K562 (cell line): ENCODE data around the gene NPAS3. TPM values are rescaled to one million over a fixed set of nuclear protein-coding genes. Genes with fewer than 3 reads are reported as not detected.

ENCODE experiments used
- ATAC-seq: fragments of 200-7000 bp; cut with Tn5 transposase; 3 replicates; pipeline ENCODE4 v1.9.1; 2020; ENCODE audit warnings: moderate library complexity
- BruUV-seq: library from RNA; stranded (reverse); fragments of 400-500 nt; replicated peaks from 2 replicates; lab custom pipeline; 2021; lab: Mats Ljungman, UMichigan
- CTCF ChIA-PET: fragments of 300-600 bp; formaldehyde crosslinking; extraction: SDS; loops from one replicate; lab custom pipeline; 2021; ENCODE audit warnings: low intra/inter-chr PET ratio; lab: Yijun Ruan, JAX
- POLR2A ChIA-PET: fragments of 300-600, 350-650 bp; sonication (Branson Sonifier 250); formaldehyde crosslinking; extraction: SDS; loops from one replicate; lab custom pipeline; 2021; ENCODE audit warnings: antibody characterized with exemption, inconsistent platforms; lab: Yijun Ruan, JAX
- DNase-seq, 4 experiments: peaks; one replicate each; pipeline versions ENCODE4 v3.0.0 to v3.0.0-alpha.2; 2011 to 2018; ENCODE audit warnings: low spot score in 3 of 4, mixed read lengths in 3 of 4; ENCODE audit errors: extremely low read depth in 1 of 4
- FAIRE-seq: peaks from 2 replicates; lab custom pipeline; 2011; peaks lifted over from hg19 to GRCh38; lab: Jason Lieb, UNC
- H2AFZ ChIP-seq: 2 replicates; pipeline ENCODE4 v1.6.0; 2011; ENCODE audit warnings: low read depth, low read length, control low read depth, inconsistent platforms
- H3K27ac ChIP-seq: fragments of 200-600 bp; 3 replicates; pipeline ENCODE4 v1.8.0; 2011; ENCODE audit warnings: low read depth, mild to moderate bottlenecking, control low read depth, inconsistent platforms, low read length, moderate library complexity, mixed read lengths; ENCODE audit errors: extremely low read depth
- H3K27me3 ChIP-seq, 2 experiments: fragments of 300-600 bp in 1 of 2; 2 replicates in 1 of 2; 3 replicates in 1 of 2; pipeline versions ENCODE4 v1.6.0 to v1.8.0; 2011; ENCODE audit warnings: inconsistent platforms in 2 of 2, low read length in 2 of 2, mild to moderate bottlenecking in 1 of 2, mixed read lengths in 1 of 2, moderate library complexity in 1 of 2; ENCODE audit not compliant: control insufficient read depth in 2 of 2, insufficient read depth in 2 of 2
- H3K36me3 ChIP-seq: fragments of 300-600 bp; 3 replicates; pipeline ENCODE4 v1.8.0; 2011; ENCODE audit warnings: mild to moderate bottlenecking, low read length, inconsistent platforms; ENCODE audit not compliant: control insufficient read depth, insufficient read depth
- H3K4me1 ChIP-seq, 2 experiments: fragments of 200-600 bp in 1 of 2; replicated peaks in 1 of 2; 2 replicates in 1 of 2; 3 replicates in 1 of 2; pipeline versions ENCODE4 v1.5.1 to v1.8.0; 2011; ENCODE audit warnings: inconsistent platforms in 2 of 2, low read length in 2 of 2, mild to moderate bottlenecking in 1 of 2, mixed read lengths in 1 of 2, moderate library complexity in 1 of 2; ENCODE audit not compliant: control insufficient read depth in 2 of 2, insufficient read depth in 2 of 2
- H3K4me2 ChIP-seq: 2 replicates; pipeline ENCODE4 v1.6.1; 2011; ENCODE audit warnings: low read length, control low read depth, inconsistent platforms, mixed read lengths; ENCODE audit not compliant: insufficient read depth
- H3K4me3 ChIP-seq: fragments of 200-600 bp; sonication (generic), shearing (Covaris generic); 2 replicates; pipeline ENCODE4 v1.5.1; 2016; ENCODE audit warnings: control low read depth, inconsistent platforms
- H3K79me2 ChIP-seq: fragments of 200-600 bp; 3 replicates; pipeline ENCODE4 v1.8.0; 2011; ENCODE audit warnings: low read length, inconsistent platforms; ENCODE audit not compliant: control insufficient read depth, insufficient read depth
- H3K9ac ChIP-seq, 2 experiments: 2 replicates each; pipeline versions ENCODE4 v1.6.0 to v1.6.1; 2011; ENCODE audit warnings: low read depth in 2 of 2, low read length in 2 of 2, control low read depth in 1 of 2, inconsistent platforms in 1 of 2, mild to moderate bottlenecking in 1 of 2, mixed read lengths in 1 of 2; ENCODE audit not compliant: insufficient read depth in 1 of 2
- H3K9me1 ChIP-seq: one replicate; pipeline ENCODE4 v1.6.0; 2011; ENCODE audit warnings: inconsistent platforms, mild to moderate bottlenecking, low read length, moderate library complexity; ENCODE audit not compliant: control insufficient read depth, insufficient read depth
- H3K9me3 ChIP-seq: replicated peaks from 2 replicates; pipeline ENCODE4 v1.5.1; 2011; ENCODE audit warnings: low read depth, low read length, inconsistent platforms; ENCODE audit not compliant: control insufficient read depth, insufficient read depth
- H4K20me1 ChIP-seq: replicated peaks from 2 replicates; pipeline ENCODE4 v1.6.1; 2011; ENCODE audit warnings: low read length, inconsistent platforms, mixed read lengths; ENCODE audit not compliant: control insufficient read depth, insufficient read depth
- E2F6 ChIP-seq, 2 experiments: IDR thresholded peaks; 2 replicates each; pipeline ENCODE4 v1.6.1; 2011; ENCODE audit warnings: borderline replicate concordance in 1 of 2, control low read depth in 1 of 2, low read depth in 1 of 2, low read length in 1 of 2, mild to moderate bottlenecking in 1 of 2, mixed read lengths in 1 of 2, moderate library complexity in 1 of 2; ENCODE audit not compliant: insufficient read depth in 1 of 2, insufficient read length in 1 of 2, poor library complexity in 1 of 2, severe bottlenecking in 1 of 2; ENCODE audit errors: extremely low read depth in 1 of 2
- ELF1 ChIP-seq: fragments of 200-800 bp; sonication (Bioruptor generic); IDR thresholded peaks from 2 replicates; pipeline ENCODE4 v1.6.1; 2016; ENCODE audit warnings: missing genetic modification characterization, missing compliant biosample characterization
- HNRNPK ChIP-seq: fragments of 200-400 bp; formaldehyde crosslinking; IDR thresholded peaks from one replicate; pipeline ENCODE4 v1.6.1; 2018; ENCODE audit warnings: mild to moderate bottlenecking, low read depth, low read length; ENCODE audit not compliant: poor library complexity, severe bottlenecking
- HNRNPUL1 ChIP-seq: fragments of 200-400 bp; formaldehyde crosslinking; IDR thresholded peaks from 2 replicates; pipeline ENCODE4 v1.6.1; 2017; ENCODE audit warnings: low read length
- IRF2 ChIP-seq: sonication (generic); formaldehyde crosslinking; IDR thresholded peaks from 2 replicates; pipeline ENCODE4 v1.8.1; 2022; ENCODE audit warnings: mild to moderate bottlenecking, missing genetic modification reagents
- MYBL2 ChIP-seq, 2 experiments: fragments of 450-650 bp in 1 of 2; sonication (generic) in 1 of 2; formaldehyde crosslinking in 1 of 2; IDR thresholded peaks; 2 replicates each; pipeline versions ENCODE4 v1.6.1 to v1.8.1; 2017 to 2022; ENCODE audit warnings: borderline replicate concordance in 1 of 2, inconsistent platforms in 1 of 2, low read depth in 1 of 2, mild to moderate bottlenecking in 1 of 2, missing genetic modification reagents in 1 of 2, moderate library complexity in 1 of 2
- MYNN ChIP-seq, 2 experiments: sonication (generic); formaldehyde crosslinking in 1 of 2; IDR thresholded peaks; 2 replicates each; pipeline versions ENCODE4 v1.5.0 to v1.6.1; 2016 to 2020; ENCODE audit warnings: antibody characterized with exemption in 1 of 2, missing genetic modification reagents in 1 of 2
- RFX7 ChIP-seq: fragments of 250-450 bp; sonication (Bioruptor Pico); IDR thresholded peaks from 2 replicates; pipeline ENCODE4 v1.5.1; 2021; ENCODE audit warnings: mild to moderate bottlenecking
- SP2 ChIP-seq: IDR thresholded peaks from 2 replicates; pipeline ENCODE4 v1.6.1; 2011; ENCODE audit warnings: mild to moderate bottlenecking, low read depth, low read length, moderate library complexity; ENCODE audit not compliant: poor library complexity, severe bottlenecking; ENCODE audit errors: extremely low read depth
- TCF3 ChIP-seq: sonication (generic); formaldehyde crosslinking; IDR thresholded peaks from 2 replicates; pipeline ENCODE4 v1.4.0; 2020; ENCODE audit warnings: mild to moderate bottlenecking, missing genetic modification reagents
- ZMIZ1 ChIP-seq, 2 experiments: fragments of 150-350 bp in 1 of 2; IDR thresholded peaks; 2 replicates each; pipeline ENCODE4 v1.6.1; 2012 to 2016; ENCODE audit warnings: low read depth in 2 of 2, low read length in 2 of 2, mild to moderate bottlenecking in 1 of 2, moderate library complexity in 1 of 2
- ZNF347 ChIP-seq: fragments of 450-650 bp; formaldehyde crosslinking; IDR thresholded peaks from 2 replicates; pipeline ENCODE4 v1.4.0; 2020; ENCODE audit warnings: low read depth, mild to moderate bottlenecking, moderate library complexity
- ZNF77 ChIP-seq: fragments of 250-450 bp; sonication (Bioruptor Pico); IDR thresholded peaks from 2 replicates; pipeline ENCODE4 v1.5.0; 2020
- WGBS: fragments of 100-300 bp; shearing (Covaris generic); methylation state at CpG from one replicate; pipeline ENCODE4 v1.1.6; 2016; ENCODE audit warnings: low coverage, mixed read lengths; ENCODE audit not compliant: insufficient coverage; ENCODE audit errors: missing lambda C conversion rate; 5-methylcytosine and 5-hydroxymethylcytosine counted together
- in situ Hi-C: fragments of 300-500 bp; cut with MboI; formaldehyde crosslinking; loops from 4 replicates; pipeline ENCODE4 v1.15.0; 2018; ENCODE audit warnings: inconsistent platforms, mixed read lengths
- intact Hi-C: fragments of 100-400 bp; cut with micrococcal nuclease; formaldehyde crosslinking; loops from 2 replicates; pipeline ENCODE4 v1.14.2; 2022
- polyA plus RNA-seq, 8 experiments: library from polyadenylated mRNA; depleted of rRNA in 4 of 8; stranded (reverse) in 5 of 8; unstranded in 3 of 8; fragments of >200 nt; fragmentation: Nextera tagmentation in 2 of 8; fragmentation: Illumina TruSeq in 1 of 8; extraction: Ambion mirVana in 2 of 8; extraction: Trizol in 1 of 8; gene quantifications; 2 replicates each; pipeline versions ENCODE4 v1.2.1 to v1.2.3, GENCODE V29; 2011 to 2014; ENCODE audit warnings: inconsistent platforms in 1 of 8, missing spikeins in 1 of 8
- total RNA-seq, 7 experiments: library from RNA; depleted of rRNA in 6 of 7; stranded (reverse); fragments of >200 nt in 6 of 7; fragmentation: Illumina TruSeq in 2 of 7; extraction: Trizol in 2 of 7; gene quantifications; 2 replicates each; pipeline versions ENCODE4 v1.2.1 to v1.2.3, GENCODE V29; 2011 to 2021; ENCODE audit warnings: low replicate concordance in 1 of 7
- TF ChIP-seq, protein P1 (sequence below): fragments of 450-650 bp; formaldehyde crosslinking; IDR thresholded peaks from 2 replicates; pipeline ENCODE4 v1.4.0; 2020; ENCODE audit warnings: mild to moderate bottlenecking, moderate library complexity

Gene NPAS3
- total and polyA plus RNA-seq, 9 of the 15 experiments (the other 6 are each of a cell fraction or from before 2014, with no cell fraction given), result 0.04 TPM; not detected in 8

GRCh38 chr14:33576014-33576413 lies 637.3 kb downstream of the NPAS3 start (continued):
- TF ChIP-seq ZNF347 (no peak), SP2 (no peak), MYBL2 (IDR thresholded peaks at IDR 0.05; ENCODE audit: low read depth) (no peak), MYBL2 (CRISPR knock-in tag; IDR thresholded peaks at IDR 0.05; ENCODE audit: borderline replicate concordance) (no peak), RFX7 (no peak), HNRNPK (no peak), MYNN (IDR thresholded peaks at IDR 0.05) (no peak), MYNN (CRISPR knock-in tag; IDR thresholded peaks at IDR 0.05) (no peak)

DNA sequence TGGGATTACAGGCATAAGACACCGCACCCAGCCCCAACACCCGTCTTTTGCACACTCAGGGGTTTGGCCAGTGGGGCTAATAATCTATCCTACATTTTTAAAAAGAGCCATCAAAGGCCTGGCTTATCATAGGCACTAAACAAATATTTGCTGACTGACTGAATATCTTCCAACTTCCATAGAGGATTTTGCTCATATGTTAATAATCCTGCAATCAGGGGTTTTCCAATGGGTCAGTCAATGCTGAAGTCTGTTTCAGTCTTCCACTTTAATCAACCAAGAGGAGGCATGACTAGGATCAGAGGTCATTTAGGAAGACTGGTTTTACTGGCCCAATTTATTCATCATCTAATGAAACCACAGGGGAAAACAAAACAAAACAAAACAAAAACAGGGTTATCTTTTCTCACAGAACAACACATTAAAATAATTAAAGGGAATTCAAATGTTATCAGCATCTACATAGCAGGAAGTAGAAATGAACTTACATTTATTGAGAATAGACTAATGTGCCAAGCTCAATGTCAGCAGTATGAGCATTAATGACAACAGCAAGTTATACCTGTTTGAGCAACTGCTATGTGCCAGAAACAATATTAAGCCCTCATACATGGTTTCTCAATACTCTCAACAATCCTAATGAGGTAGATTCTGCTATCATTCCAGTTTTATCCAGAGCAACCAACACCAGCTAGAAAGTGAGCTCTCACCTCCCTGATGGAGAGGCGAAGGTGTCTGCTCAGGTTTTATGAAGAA lies 640.0 kb downstream of the NPAS3 start:
- POLR2A ChIA-PET, result no interaction called here
- H2AFZ ChIP-seq, result no peak overlapping the region
- no peaks in the 10 kb centered on the region for H3K9me1 ChIP-seq
- no peak overlapping the region for H3K4me3 ChIP-seq
- H3K9ac ChIP-seq, result no peak overlapping the region
- no peak overlapping the region for H3K27ac ChIP-seq
- H3K4me2 ChIP-seq, result no peak overlapping the region
- H3K4me1 ChIP-seq, result no peaks in the 10 kb centered on the region
- no TSS peak for BruUV-seq
- H3K27me3 ChIP-seq, result no peaks in the 10 kb centered on the region
- in situ Hi-C loops, result no loop called here
- no peak for FAIRE-seq
- H3K9me3 ChIP-seq, result no peaks in the 10 kb centered on the region
- no peaks in the 10 kb centered on the region for H4K20me1 ChIP-seq
- 30% methylated on average over 3 of the region's 3 CpGs for WGBS
- DNase-seq, result no peak
- no peaks in the 10 kb centered on the region for H3K79me2 ChIP-seq
- intact Hi-C loops, result no loop called here
- CTCF ChIA-PET, result no interaction called here
- ATAC-seq, result no peak
- no peaks in the 10 kb centered on the region for H3K36me3 ChIP-seq
- TF ChIP-seq ZMIZ1 (IDR thresholded peaks at IDR 0.05; ENCODE audit: low read depth in 2 of 2, low read length in 2 of 2) (no peak), IRF2 (CRISPR knock-in tag) (no peak), E2F6 (IDR thresholded peaks at IDR 0.05; ENCODE audit: borderline replicate concordance in 1 of 2, extremely low read depth in 1 of 2, insufficient read depth in 1 of 2, insufficient read length in 1 of 2, low read depth in 1 of 2, low read length in 1 of 2, poor library complexity in 1 of 2, severe bottlenecking in 1 of 2) (no peak), ELF1 (tag) (no peak), TCF3 (CRISPR knock-in tag) (no peak), HNRNPUL1 (no peak), ZNF77 (CRISPR knock-in tag) (no peak)
- TF ChIP-seq, protein P1, sequence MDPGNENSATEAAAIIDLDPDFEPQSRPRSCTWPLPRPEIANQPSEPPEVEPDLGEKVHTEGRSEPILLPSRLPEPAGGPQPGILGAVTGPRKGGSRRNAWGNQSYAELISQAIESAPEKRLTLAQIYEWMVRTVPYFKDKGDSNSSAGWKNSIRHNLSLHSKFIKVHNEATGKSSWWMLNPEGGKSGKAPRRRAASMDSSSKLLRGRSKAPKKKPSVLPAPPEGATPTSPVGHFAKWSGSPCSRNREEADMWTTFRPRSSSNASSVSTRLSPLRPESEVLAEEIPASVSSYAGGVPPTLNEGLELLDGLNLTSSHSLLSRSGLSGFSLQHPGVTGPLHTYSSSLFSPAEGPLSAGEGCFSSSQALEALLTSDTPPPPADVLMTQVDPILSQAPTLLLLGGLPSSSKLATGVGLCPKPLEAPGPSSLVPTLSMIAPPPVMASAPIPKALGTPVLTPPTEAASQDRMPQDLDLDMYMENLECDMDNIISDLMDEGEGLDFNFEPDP (CRISPR knock-in tag), result no peak
